ENCODE measurements around the gene PDE8A.
"Not testable (repeated sequence)": the region's sequence is repeated elsewhere in the genome, so short reads cannot be mapped to it uniquely, and the experiment has no call there.

Gene PDE8A

GRCh38 chr15:84987949-84988624 lies 6.4 kb downstream of the PDE8A start:
- no peak for DNase-seq (ENCODE audit: low read depth in 4 of 4, low spot score in 1 of 4)

DNA sequence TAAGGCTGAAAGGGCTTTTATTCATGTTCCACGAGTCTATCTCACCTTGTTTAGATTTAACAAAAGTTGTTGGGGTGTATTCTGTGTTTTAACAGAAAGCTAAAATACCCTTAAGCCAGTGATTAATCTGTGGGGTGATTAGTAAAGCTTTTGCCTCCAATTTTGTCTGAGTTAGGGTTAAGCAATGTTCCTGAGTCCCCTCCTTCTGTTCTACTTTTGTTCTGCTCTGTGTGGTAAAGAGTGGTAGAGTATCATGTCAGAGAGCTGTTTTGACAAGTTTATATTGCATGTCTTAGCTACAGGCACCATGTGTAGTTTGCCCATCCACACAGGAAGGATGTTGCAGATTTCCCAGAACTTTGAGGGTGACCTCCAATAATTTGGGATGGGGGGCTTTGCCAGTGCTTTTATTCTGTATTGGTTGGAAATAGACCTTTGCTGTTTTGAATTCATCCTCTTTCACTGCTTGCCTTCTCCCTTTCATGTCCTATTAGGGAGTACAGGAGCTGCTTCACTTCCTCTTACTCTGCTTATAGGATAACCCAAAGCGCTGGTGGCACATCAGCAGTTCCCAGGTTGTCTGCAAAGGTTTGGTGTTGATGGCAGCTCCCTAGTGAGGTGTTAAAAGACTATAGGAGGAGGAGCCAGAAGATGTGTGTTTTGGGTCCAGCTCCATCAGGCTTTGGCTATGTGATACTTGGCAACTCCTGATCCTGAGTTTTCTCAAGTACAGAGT lies 7.4 kb downstream of the PDE8A start:
- DNase-seq (ENCODE audit: low read depth in 4 of 4, low spot score in 1 of 4): no peak

DNA sequence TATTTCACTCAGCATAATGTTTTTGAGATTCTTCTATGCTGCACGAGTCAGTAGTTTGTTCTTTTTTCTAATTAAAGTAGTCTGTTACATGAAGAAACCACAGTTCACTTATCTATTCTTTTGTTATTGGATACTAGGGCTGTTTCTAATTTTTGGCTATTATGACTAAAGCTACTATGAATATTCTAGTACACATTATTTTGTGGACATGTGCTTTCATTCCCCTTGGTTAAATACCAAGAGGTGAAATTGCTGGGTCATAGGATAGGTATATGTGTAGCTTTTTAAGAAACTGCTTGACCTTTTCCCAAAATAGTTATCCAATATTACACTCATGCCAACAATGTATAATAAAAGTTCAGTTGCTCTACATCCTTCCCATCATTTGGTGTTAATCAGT lies 8.9 kb downstream of the PDE8A start:
- DNase-seq (ENCODE audit: low read depth in 4 of 4, low spot score in 1 of 4): no peak

- DNase-seq (ENCODE audit: low read depth in 4 of 4, low spot score in 1 of 4): no peak
Observed at GRCh38 chr15:84991014-84991712, 9.5 kb downstream of the PDE8A start.

DNA sequence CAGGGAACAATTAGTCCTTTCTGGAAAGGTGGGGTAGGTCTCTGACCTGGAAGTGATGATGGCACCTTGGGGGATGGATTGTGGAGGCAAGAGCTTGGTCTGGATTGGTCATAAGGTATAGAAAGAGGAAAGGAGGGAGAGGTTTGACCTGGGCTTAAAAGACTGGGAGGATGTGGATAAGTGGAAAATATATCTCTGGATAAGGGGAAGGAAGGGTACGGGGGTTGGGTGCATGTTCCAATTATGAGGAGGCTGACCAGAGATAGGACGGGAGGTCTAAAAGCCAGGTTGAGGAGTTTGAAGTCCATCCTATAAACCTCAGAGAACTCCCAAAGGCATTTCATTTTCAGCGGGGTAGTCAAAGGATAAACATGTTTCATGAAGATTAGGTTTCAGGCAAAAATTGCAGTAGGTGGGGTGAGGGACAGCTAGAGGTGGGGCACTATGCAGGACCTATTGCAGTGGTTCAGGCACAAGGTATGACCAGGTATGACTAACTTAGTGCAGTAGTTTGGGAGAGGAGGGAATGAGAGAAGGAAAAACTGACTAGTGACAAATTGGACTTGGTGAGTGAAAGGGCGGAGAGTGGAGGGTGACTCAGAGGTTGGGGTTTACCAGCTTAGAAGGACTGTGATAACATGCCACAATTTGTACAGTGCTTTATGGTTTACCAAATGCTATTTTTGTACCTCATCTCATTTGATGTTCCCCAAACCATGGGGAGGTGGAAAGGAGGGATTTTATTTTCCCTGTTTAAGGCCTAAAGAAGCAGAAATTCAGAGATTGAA lies 10.7 kb downstream of the PDE8A start:
- peak in 3 of 4 experiments; percentile 3 to 43 (median 7) for DNase-seq (ENCODE audit: low read depth in 4 of 4, low spot score in 1 of 4)

DNA sequence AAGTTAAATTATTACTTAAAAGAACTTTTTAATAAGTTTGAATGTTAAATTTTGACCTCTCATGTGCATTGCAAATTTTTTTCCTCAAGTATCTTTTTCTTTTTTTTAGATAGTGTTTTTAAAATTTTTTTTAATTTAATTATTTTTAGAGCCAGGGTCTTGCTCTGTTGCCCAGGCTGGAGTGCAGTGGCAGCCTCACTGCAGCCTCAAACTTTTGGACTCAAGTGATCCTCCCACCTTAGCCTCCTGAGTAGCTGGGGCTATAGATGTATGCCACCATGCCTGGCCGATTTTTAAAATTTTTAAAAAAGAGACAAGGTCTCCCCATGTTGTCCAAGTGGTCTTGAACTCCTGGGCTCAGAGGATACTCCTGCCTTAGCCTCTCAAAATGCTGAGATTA lies 14.4 kb downstream of the PDE8A start:
- no peak for DNase-seq (ENCODE audit: low read depth in 4 of 4, low spot score in 1 of 4)

GRCh38 chr15:84996714-84997113 lies 15.1 kb downstream of the PDE8A start:
- DNase-seq (ENCODE audit: low read depth in 4 of 4, low spot score in 1 of 4): not testable (repeated sequence)

- not testable (repeated sequence) for DNase-seq (ENCODE audit: low read depth in 4 of 4, low spot score in 1 of 4)
Observed at GRCh38 chr15:84997214-84997613, 15.6 kb downstream of the PDE8A start.

GRCh38 chr15:85000189-85000864 lies 18.7 kb downstream of the PDE8A start:
- no peak for DNase-seq (ENCODE audit: low read depth in 4 of 4, low spot score in 1 of 4)

GRCh38 chr15:85000937-85001336 lies 19.3 kb downstream of the PDE8A start:
- DNase-seq (ENCODE audit: low read depth in 4 of 4, low spot score in 1 of 4): no peak

GRCh38 chr15:85002517-85002916 lies 20.9 kb downstream of the PDE8A start:
- DNase-seq (ENCODE audit: low read depth in 4 of 4, low spot score in 1 of 4): no peak

DNA sequence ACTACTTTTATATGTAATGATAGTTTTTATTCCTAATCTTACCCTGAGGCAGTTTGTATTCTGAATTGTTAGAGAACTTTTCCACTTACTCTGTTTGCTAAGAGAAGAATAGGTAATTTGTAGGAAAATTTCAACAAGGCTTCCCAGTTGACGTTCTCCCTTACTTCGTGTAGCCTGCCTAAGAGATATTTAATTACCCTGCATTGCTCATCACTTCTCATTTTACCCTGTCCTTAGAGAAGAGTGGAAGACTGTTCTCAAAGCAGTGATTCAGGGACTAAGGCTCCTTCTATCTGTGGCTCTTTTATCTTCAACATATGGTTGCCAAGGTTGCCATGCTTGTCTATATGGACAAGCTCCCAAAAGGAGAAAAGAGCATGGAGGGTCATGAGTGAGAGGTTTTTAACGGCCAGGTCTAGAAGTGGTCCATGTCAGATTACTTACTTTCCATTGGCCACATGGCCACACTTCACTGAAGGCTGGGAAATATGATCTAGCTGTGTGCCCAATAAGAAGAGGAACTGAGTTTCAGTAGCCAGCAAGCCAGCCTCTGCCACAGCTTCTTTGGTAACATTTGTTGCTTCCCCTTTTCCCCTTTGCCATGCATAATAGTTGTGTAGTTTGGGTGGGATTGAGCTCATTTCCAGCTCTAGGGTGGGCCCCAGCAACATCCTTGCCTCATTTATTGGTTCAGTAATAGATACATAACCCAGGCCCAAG lies 22.1 kb downstream of the PDE8A start:
- no peak for DNase-seq (ENCODE audit: low read depth in 4 of 4, low spot score in 1 of 4)

- DNase-seq (ENCODE audit: low read depth in 4 of 4, low spot score in 1 of 4): no peak
Observed at GRCh38 chr15:85004550-85004949, 22.9 kb downstream of the PDE8A start.

GRCh38 chr15:85005319-85005718 lies 23.7 kb downstream of the PDE8A start:
- no peak for DNase-seq (ENCODE audit: low read depth in 4 of 4, low spot score in 1 of 4)

DNA sequence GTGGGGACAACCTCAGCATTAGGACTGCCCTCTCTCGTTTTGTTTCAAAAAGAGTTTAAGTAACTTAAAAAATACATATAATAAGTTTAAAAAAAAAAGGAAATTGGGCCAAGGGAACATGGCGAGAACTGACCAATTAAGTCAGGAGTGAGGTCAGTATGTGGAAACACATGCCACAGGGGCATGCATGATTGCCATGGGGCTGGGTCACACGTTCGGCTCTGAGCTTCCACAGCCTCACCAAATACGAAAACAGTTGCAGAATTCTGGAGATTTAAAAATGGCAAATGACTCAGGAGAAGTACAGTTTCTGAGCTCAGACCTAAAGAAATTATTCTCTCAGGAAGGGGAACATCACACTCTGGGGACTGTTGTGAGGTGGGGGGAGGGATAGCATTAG lies 24.1 kb downstream of the PDE8A start:
- DNase-seq (ENCODE audit: low read depth in 4 of 4, low spot score in 1 of 4): no peak

DNA sequence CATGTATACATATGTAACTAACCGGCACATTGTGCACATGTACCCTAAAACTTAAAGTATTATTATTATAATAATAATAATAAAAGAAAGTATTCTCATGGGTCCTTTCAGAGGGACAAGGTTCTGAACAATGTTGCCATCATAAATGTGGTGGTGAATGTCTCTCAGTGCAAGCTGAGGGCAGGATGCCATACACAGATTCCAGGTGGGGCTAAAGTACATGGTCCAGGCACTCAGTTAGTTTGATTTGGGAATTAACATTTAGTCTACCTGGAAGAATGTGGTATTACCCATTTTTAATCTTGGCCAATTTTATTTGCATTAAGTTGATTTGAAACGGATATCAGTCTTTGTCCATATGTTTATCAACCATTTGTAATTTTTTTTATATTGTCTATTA lies 24.5 kb downstream of the PDE8A start:
- no peak for DNase-seq (ENCODE audit: low read depth in 4 of 4, low spot score in 1 of 4)

DNA sequence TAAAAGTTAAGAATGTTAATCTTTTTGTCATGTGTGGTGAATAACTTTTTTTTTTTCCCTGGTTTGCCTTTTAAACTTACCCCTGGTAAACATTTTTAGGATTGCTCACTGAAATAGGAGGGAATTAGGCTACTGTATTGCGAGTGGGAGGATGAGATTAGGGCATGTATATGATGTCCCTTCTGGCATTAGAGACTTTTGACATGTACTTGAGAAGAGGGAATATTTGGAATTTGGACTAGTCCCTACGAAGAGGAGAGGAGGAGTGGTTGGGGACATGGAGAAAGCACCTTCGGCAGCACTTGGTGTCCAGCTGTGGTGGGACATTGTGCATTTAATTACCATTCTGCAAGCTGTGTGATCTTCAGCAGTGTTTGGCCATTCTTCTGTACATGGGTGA lies 25.0 kb downstream of the PDE8A start:
- no peak for DNase-seq (ENCODE audit: low read depth in 4 of 4, low spot score in 1 of 4)

DNA sequence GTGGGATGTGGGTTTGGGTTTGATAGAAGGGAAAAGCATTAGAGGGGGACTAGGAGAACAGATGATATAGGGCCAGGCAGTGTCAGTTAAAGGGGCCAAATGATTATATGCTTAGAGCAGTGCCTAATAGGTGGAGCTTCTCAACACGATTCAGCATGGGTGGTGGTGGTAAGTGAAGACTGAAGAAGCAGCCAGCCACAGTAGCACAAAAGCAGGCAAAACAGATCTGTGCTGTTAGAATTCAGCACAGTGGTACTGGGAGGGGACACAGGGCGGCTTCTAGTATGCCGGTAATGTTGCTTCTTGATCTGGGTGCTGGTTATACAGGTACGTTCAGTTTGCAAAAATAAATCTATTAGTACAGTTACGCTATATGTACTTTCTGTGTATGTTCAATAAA lies 25.5 kb downstream of the PDE8A start:
- DNase-seq (ENCODE audit: low read depth in 4 of 4, low spot score in 1 of 4): no peak

DNA sequence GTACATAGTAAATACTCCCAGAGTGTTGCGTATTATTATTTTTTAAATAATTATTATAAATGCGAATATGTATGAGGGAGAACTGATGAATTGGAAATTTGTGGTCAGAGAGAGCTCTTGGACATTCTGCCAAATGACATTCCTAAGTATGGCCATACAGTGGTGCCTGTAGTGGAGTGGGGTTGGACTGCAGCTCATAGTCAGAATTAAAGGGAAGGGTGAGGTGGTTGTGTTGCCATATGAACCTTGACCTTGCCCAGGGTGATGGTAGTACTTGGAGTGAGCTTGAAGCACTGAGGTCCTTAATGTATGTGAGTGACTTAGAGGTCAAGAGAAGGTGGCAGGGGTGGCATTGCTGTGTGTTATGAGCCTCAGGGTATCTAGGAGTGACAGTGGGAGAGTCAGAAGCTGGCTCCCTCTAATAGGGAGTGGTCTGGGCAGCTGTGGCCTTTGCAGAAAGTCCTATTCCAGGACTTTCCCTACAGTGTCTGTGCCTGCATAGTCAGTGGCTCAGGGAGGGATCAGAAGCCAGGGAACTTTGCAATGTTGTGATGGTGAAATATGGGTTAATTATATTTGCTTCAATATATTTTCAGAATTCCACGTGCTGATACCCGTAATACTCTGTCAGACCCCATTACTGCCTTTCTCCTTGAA lies 26.2 kb downstream of the PDE8A start:
- no peak for DNase-seq (ENCODE audit: low read depth in 4 of 4, low spot score in 1 of 4)

All from stimulated activated CD4-positive, alpha-beta T cell treated with anti-CD3 and anti-CD28 coated beads, Interleukin-1b, Interleukin-23, amount 100 ng/mL, for 24 hours (primary cell).